Dedifferentiated amniotic fluid mesenchymal stem cell (primary cell): ENCODE measurements around the gene AP1S2.
"Not testable (repeated sequence)": the region's sequence is repeated elsewhere in the genome, so short reads cannot be mapped to it uniquely, and the experiment has no call there.

Experiments
- DNase-seq: peaks from one replicate; pipeline ENCODE4 v3.0.0-alpha.2; 2016; ENCODE audit errors: extremely low spot score

The AP1S2 gene

GRCh38 chrX:15854712-15855567, at the start of gene AP1S2:
Gene AP1S2, minus strand, starts transcription at chrX:15854813. Its CDS starts 2,289 bp downstream, at chrX:15852524.
- peak; percentile 90 for DNase-seq

GRCh38 chrX:15903186-15903681, 48.6 kb upstream of the AP1S2 start:
- DNase-seq: no peak

GRCh38 chrX:15895334-15895733, 40.7 kb upstream of the AP1S2 start:
- DNase-seq: no peak

GRCh38 chrX:15894724-15895123, 40.1 kb upstream of the AP1S2 start:
- no peak for DNase-seq

- no peak for DNase-seq
Observed at GRCh38 chrX:15890463-15890862, 35.9 kb upstream of the AP1S2 start.

- no peak for DNase-seq
Observed at GRCh38 chrX:15888062-15888461, 33.4 kb upstream of the AP1S2 start.

- no peak for DNase-seq
Observed at GRCh38 chrX:15883540-15883863, 28.9 kb upstream of the AP1S2 start.

- DNase-seq: no peak
Observed at GRCh38 chrX:15882704-15883539, 28.3 kb upstream of the AP1S2 start.

- no peak for DNase-seq
Observed at GRCh38 chrX:15881381-15881897, 26.8 kb upstream of the AP1S2 start.

GRCh38 chrX:15877914-15878313, 23.3 kb upstream of the AP1S2 start:
- not testable (repeated sequence) for DNase-seq

- no peak for DNase-seq
Observed at GRCh38 chrX:15877380-15877779, 22.8 kb upstream of the AP1S2 start.

GRCh38 chrX:15874672-15875071, 20.1 kb upstream of the AP1S2 start:
- no peak for DNase-seq

- no peak for DNase-seq
Observed at GRCh38 chrX:15873566-15873965, 19.0 kb upstream of the AP1S2 start.

- DNase-seq: no peak
Observed at GRCh38 chrX:15870310-15870709, 15.7 kb upstream of the AP1S2 start.

- DNase-seq: no peak
Observed at GRCh38 chrX:15869695-15870094, 15.1 kb upstream of the AP1S2 start.

- DNase-seq: no peak
Observed at GRCh38 chrX:15866147-15866546, 11.5 kb upstream of the AP1S2 start.

- DNase-seq: no peak
Observed at GRCh38 chrX:15864629-15865028, 10.0 kb upstream of the AP1S2 start.

GRCh38 chrX:15864023-15864422, 9.4 kb upstream of the AP1S2 start:
- DNase-seq: no peak

GRCh38 chrX:15860921-15861320, 6.3 kb upstream of the AP1S2 start:
- DNase-seq: no peak

- no peak for DNase-seq
Observed at GRCh38 chrX:15858051-15858450, 3.4 kb upstream of the AP1S2 start.

- no peak for DNase-seq
Observed at GRCh38 chrX:15856636-15857035, 2.0 kb upstream of the AP1S2 start.

GRCh38 chrX:15856222-15856587, 1.6 kb upstream of the AP1S2 start:
- DNase-seq: no peak
